H1 (cell line): ENCODE data around the gene PRR16. TPM values are rescaled to one million over a fixed set of nuclear protein-coding genes. Genes with fewer than 3 reads are reported as not detected.
A peak's percentile ranks its signal among the peaks of the same experiment; 100 is the strongest.

Source experiments
- BCL11A ChIP-seq, 2 experiments: IDR thresholded peaks; one replicate each; pipeline ENCODE4 v1.6.1; 2011; ENCODE audit warnings: low read depth in 2 of 2, low read length in 2 of 2, mild to moderate bottlenecking in 2 of 2
- EGR1 ChIP-seq: IDR thresholded peaks from 2 replicates; pipeline ENCODE4 v1.6.1; 2011; ENCODE audit warnings: low read depth, low read length, borderline replicate concordance
- JUN ChIP-seq: IDR thresholded peaks from 2 replicates; pipeline ENCODE4 v1.6.1; 2011; ENCODE audit warnings: low read depth, mild to moderate bottlenecking, improper control_type of control experiment, low read length
- JUND ChIP-seq: IDR thresholded peaks from 2 replicates; pipeline ENCODE4 v1.6.1; 2011; ENCODE audit warnings: mild to moderate bottlenecking, improper control_type of control experiment, low read length
- POU5F1 ChIP-seq: IDR thresholded peaks from 2 replicates; pipeline ENCODE4 v1.6.1; 2011; ENCODE audit warnings: low read depth, mild to moderate bottlenecking, low read length, moderate library complexity
- RFX5 ChIP-seq: IDR thresholded peaks from 2 replicates; pipeline ENCODE4 v1.6.1; 2011; ENCODE audit warnings: low read depth, low read length, improper control_type of control experiment, borderline replicate concordance
- SAP30 ChIP-seq: fragments of 300-600 bp; sonication (generic); IDR thresholded peaks from 2 replicates; pipeline ENCODE4 v1.7.1; 2012; ENCODE audit warnings: low read length, moderate library complexity, mild to moderate bottlenecking, inconsistent platforms; ENCODE audit not compliant: insufficient read depth, insufficient replicate concordance
- YY1 ChIP-seq: IDR thresholded peaks from 2 replicates; pipeline ENCODE4 v1.6.1; 2011; ENCODE audit warnings: low read depth, mild to moderate bottlenecking, low read length
- polyA plus RNA-seq, 7 experiments: library from polyadenylated mRNA; depleted of rRNA in 3 of 7; stranded (reverse) in 5 of 7; unstranded in 2 of 7; fragments of >200 nt in 5 of 7; fragments of 200-250 nt in 2 of 7; gene quantifications; 1 replicate in 5 of 7; 2 replicates in 1 of 7; 4 replicates in 1 of 7; pipeline versions ENCODE4 v1.2.1 to v1.2.3, GENCODE V29; 2011 to 2013; ENCODE audit warnings: missing spikeins in 2 of 7, mixed read lengths in 2 of 7
- total RNA-seq: library from RNA; stranded (reverse); fragmentation: NEBNext Ultra II Directional; extraction: Animal tissue kit (Norgen Biotek cat#: 25700); gene quantifications from 2 replicates; pipeline ENCODE4 v1.2.1, GENCODE V29; 2021
- TF ChIP-seq, protein P1 (sequence below): IDR thresholded peaks from 2 replicates; pipeline ENCODE4 v1.6.1; 2012; ENCODE audit warnings: inconsistent platforms
- TF ChIP-seq, protein P2 (sequence below): IDR thresholded peaks from 2 replicates; pipeline ENCODE4 v1.6.1; 2012; ENCODE audit warnings: inconsistent platforms

PRR16 gene
- total and polyA plus RNA-seq, 2 of the 8 experiments (the other 6 are each of a cell fraction or from before 2014, with no cell fraction given): 0.73 to 1.6 TPM

DNA sequence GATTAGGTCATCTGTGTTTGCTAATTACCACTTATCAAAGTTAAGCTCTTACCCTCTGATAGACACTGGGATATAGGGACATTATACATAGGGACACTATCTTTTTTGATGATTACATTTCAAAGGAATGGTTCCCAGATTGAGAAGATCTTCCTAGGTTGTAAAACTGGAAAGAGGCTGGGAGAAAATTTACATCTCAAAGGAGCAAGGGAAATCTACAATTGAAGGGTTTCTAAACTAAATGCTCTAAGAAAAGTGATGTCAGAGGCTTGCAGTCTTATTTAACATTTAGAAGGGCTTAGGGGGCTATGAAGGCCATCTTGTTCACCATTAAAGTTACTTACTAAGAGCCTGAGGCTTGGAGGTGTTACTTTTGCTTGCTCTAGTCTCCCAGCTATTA, 242.8 kb downstream of the PRR16 start (continued):
- TF ChIP-seq, protein P1, sequence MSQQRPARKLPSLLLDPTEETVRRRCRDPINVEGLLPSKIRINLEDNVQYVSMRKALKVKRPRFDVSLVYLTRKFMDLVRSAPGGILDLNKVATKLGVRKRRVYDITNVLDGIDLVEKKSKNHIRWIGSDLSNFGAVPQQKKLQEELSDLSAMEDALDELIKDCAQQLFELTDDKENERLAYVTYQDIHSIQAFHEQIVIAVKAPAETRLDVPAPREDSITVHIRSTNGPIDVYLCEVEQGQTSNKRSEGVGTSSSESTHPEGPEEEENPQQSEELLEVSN: no peak
- TF ChIP-seq JUN: peak; percentile 71; the same call in 1 of the 2 replicates
- TF ChIP-seq SAP30: no peak
- no peak for TF ChIP-seq POU5F1
- TF ChIP-seq BCL11A (IDR thresholded peaks at IDR 0.05; ENCODE audit: low read depth in 2 of 2, low read length in 2 of 2): no peak
- no peak for TF ChIP-seq RFX5
- TF ChIP-seq, protein P2, sequence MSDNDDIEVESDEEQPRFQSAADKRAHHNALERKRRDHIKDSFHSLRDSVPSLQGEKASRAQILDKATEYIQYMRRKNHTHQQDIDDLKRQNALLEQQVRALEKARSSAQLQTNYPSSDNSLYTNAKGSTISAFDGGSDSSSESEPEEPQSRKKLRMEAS: no peak
- 0 out of 2 replicates have a peak, but pooled peaks have one; percentile 26 for TF ChIP-seq YY1
- peak; percentile 68; the same call in 1 of the 2 replicates for TF ChIP-seq JUND
- no peak for TF ChIP-seq EGR1
